Heart left ventricle (tissue), 16 donors: Measurements from ENCODE around the gene PTPRK. TPM values are rescaled to one million over a fixed set of nuclear protein-coding genes. Genes with fewer than 3 reads are reported as not detected.

Experiments used
- ATAC-seq, 4 donors: fragments of 200-7000 bp; cut with Tn5 transposase; one replicate each; pipeline ENCODE4 v1.9.1; 2020 to 2022; ENCODE audit warnings: moderate library complexity in 4 of 4, mild to moderate bottlenecking in 3 of 4, moderate number of reproducible peaks in 1 of 4
- DNase-seq, 5 donors: peaks; one replicate each; pipeline ENCODE4 v3.0.0-alpha.2; 2020
- H3K27ac ChIP-seq, 12 donors: fragments of 200-600 bp; sonication (generic) in 4 of 12; one replicate each; pipeline versions ENCODE4 v1.5.0 to v1.8.0; 2016 to 2022; ENCODE audit warnings: mild to moderate bottlenecking in 2 of 12
- H3K27me3 ChIP-seq, 9 donors: fragments of 200-600 bp; sonication (generic) in 2 of 9; one replicate each; pipeline versions ENCODE4 v1.5.1 to v1.8.0; 2016 to 2022; ENCODE audit warnings: mild to moderate bottlenecking in 3 of 9
- H3K36me3 ChIP-seq, 9 donors: fragments of 200-600 bp; sonication (generic) in 2 of 9; one replicate each; pipeline versions ENCODE4 v1.5.0 to v1.8.0; 2018 to 2022; ENCODE audit warnings: mild to moderate bottlenecking in 2 of 9
- H3K4me1 ChIP-seq, 12 donors: fragments of 200-600 bp; sonication (generic) in 4 of 12; one replicate each; pipeline versions ENCODE4 v1.5.0 to v1.8.0; 2016 to 2022; ENCODE audit warnings: mild to moderate bottlenecking in 3 of 12
- H3K4me3 ChIP-seq, 12 donors: fragments of 200-600 bp; sonication (generic) in 4 of 12; one replicate each; pipeline versions ENCODE4 v1.5.0 to v1.8.0; 2017 to 2022; ENCODE audit warnings: mild to moderate bottlenecking in 9 of 12, moderate library complexity in 4 of 12
- H3K9me3 ChIP-seq, 12 donors: fragments of 200-600 bp; sonication (generic) in 4 of 12; one replicate each; pipeline versions ENCODE4 v1.5.0 to v1.8.0; 2016 to 2022; ENCODE audit warnings: mild to moderate bottlenecking in 1 of 12
- CTCF ChIP-seq, 12 donors: fragments of 200-600 bp; sonication (generic) in 4 of 12; IDR thresholded peaks; one replicate each; pipeline versions ENCODE4 v1.5.0 to v1.8.0; 2018 to 2022; ENCODE audit warnings: antibody characterized with exemption in 12 of 12, mild to moderate bottlenecking in 5 of 12
- POLR2A ChIP-seq, 2 donors: fragments of 450-650 bp; IDR thresholded peaks; one replicate each; pipeline ENCODE4 v1.6.1; 2017; ENCODE audit warnings: antibody characterized with exemption in 2 of 2, mild to moderate bottlenecking in 2 of 2, moderate library complexity in 2 of 2
- WGBS, 4 donors: extraction: QIAGEN DNeasy Blood & Tissue Kit in 2 of 4; methylation state at CpG; one replicate each; pipeline versions ENCODE4 v1.1.5 to v1.1.7; 2013 to 2018; 5-methylcytosine and 5-hydroxymethylcytosine counted together
- intact Hi-C, 10 donors: fragments of 100-400 bp; cut with DNase I; formaldehyde crosslinking; loops; one replicate each; pipeline versions ENCODE4 v1.11.1 to v1.14.2; 2022
- polyA plus RNA-seq, 2 donors: library from polyadenylated mRNA; stranded (reverse); fragments of 200-250 nt; gene quantifications; one replicate each; pipeline ENCODE4 v1.2.3, GENCODE V29; 2013
- total RNA-seq, 9 donors: library from RNA; depleted of rRNA in 2 of 9; stranded (reverse); fragments of >200 nt in 2 of 9; fragmentation: NEBNext Ultra II Directional in 3 of 9; extraction: Animal tissue kit (Norgen Biotek cat#: 25700) in 3 of 9; gene quantifications; one replicate each; pipeline versions ENCODE4 v1.1.0 to v1.2.4, GENCODE V29; 2016 to 2023
- donor health status: ischemic (EF 13 %, LVEDD 7.1; RV severe dilation, severe dysfunction).
- donor health status: healthy with polysubstance abuse.
- donor health status: DM: no; HTN: yes; CAD: no.
- donor health status: DM: no; HTN: no; CAD: no.
- donor health status: ischemic (EF 25% LVEDD 6.9; RV normal size, moderate dysfunction).
- donor health status: ischemic (EF 25% LVEDD 5.7; RV mildly dilated, moderate dysfunction).
- donor health status: healthy.
- donor health status: DM: yes; HTN: yes; CAD: no.
- donor health status: ischemic (EF 35%, LVEDD 5.7; RV mildly dilated, moderate dysfunction).
- donor health status: nonischemic (EF 11% LVEDD 7.7; RV severe dilation, severe dysfunction).
- donor health status: DM: yes; HTN: yes; CAD: no.
- donor health status: PGD.
- donor health status: ischemic (EF 29% LVEDD 5.4; RV normal size, mild dysfunction).
- donor health status: nonischemic (EF 23%, LVEDD 6.1; RV moderate dilation, normal function).

Gene PTPRK
- total and polyA plus RNA-seq, 11 donors: 5.4 to 50.8 (median 38.5) TPM

- Histone ChIP-seq H3K36me3 (no peaks in the 10 kb centered on the region), H3K27ac (no peak overlapping the region), H3K27me3 (no peaks in the 10 kb centered on the region), H3K4me3 (no peak overlapping the region), H3K9me3 (no peaks in the 10 kb centered on the region), H3K4me1 (peaks cover 0 to 10% (median 0%) of the 10 kb centered on the region in 12 donors)
- 67 to 88% (median 80%) methylated on average over 1 of the region's 1 CpG for WGBS, 4 donors
- ATAC-seq (no peak), DNase-seq (no peak)
- intact Hi-C loops: no loop called here
- TF ChIP-seq CTCF (IDR thresholded peaks at IDR 0.05) (no peak), POLR2A (IDR thresholded peaks at IDR 0.05) (no peak)
Observed at GRCh38 chr6:128144320-128144719, 376.1 kb downstream of the PTPRK start.

GRCh38 chr6:128141932-128142331, 378.5 kb downstream of the PTPRK start:
- Histone ChIP-seq H3K27me3 (no peaks in the 10 kb centered on the region), H3K9me3 (no peaks in the 10 kb centered on the region), H3K27ac (no peak overlapping the region), H3K4me3 (no peak overlapping the region), H3K4me1 (peaks cover 0 to 27% (median 6%) of the 10 kb centered on the region in 12 donors), H3K36me3 (no peaks in the 10 kb centered on the region)
- no peak for DNase-seq
- ATAC-seq: no peak
- TF ChIP-seq POLR2A (IDR thresholded peaks at IDR 0.05) (no peak), CTCF (IDR thresholded peaks at IDR 0.05) (no peak)
- intact Hi-C loops: no loop called here

GRCh38 chr6:128139519-128139918, 380.9 kb downstream of the PTPRK start:
- DNase-seq (no peak), ATAC-seq (peak in 3 of 4 donors; percentile 48 to 84 (median 76))
- intact Hi-C loops: no loop called here
- Histone ChIP-seq H3K4me1 (peaks cover 0 to 37% (median 9%) of the 10 kb centered on the region in 12 donors), H3K27ac (no peak overlapping the region), H3K36me3 (no peaks in the 10 kb centered on the region), H3K27me3 (no peaks in the 10 kb centered on the region), H3K4me3 (no peak overlapping the region), H3K9me3 (no peaks in the 10 kb centered on the region)
- 34 to 59% (median 55%) methylated on average over 1 of the region's 1 CpG for WGBS, 4 donors
- TF ChIP-seq POLR2A (IDR thresholded peaks at IDR 0.05): no peak
- TF ChIP-seq CTCF (IDR thresholded peaks at IDR 0.05): no peak

GRCh38 chr6:128138694-128139093, 381.7 kb downstream of the PTPRK start:
- no peak overlapping the region for H3K27ac ChIP-seq
- no peaks in the 10 kb centered on the region for H3K36me3 ChIP-seq
- H3K4me1 ChIP-seq: peaks cover 0 to 35% (median 8%) of the 10 kb centered on the region in 12 donors
- H3K27me3 ChIP-seq: no peaks in the 10 kb centered on the region
- TF ChIP-seq CTCF (IDR thresholded peaks at IDR 0.05) (no peak), POLR2A (IDR thresholded peaks at IDR 0.05) (no peak)
- WGBS, 4 donors: 91 to 97% (median 94%) methylated on average over 1 of the region's 1 CpG
- no peaks in the 10 kb centered on the region for H3K9me3 ChIP-seq
- DNase-seq (no peak), ATAC-seq (no peak)
- intact Hi-C loops: no loop called here
- H3K4me3 ChIP-seq: no peak overlapping the region
